ENCODE measurements around the gene DDI2.

The DDI2 gene

GRCh38 chr1:15671430-15671829, 54.2 kb downstream of the DDI2 start:
- Histone ChIP-seq H3K9me3 (ENCODE audit: insufficient read depth, low read length, severe bottlenecking) (no peaks in the 10 kb centered on the region), H3K79me2 (ENCODE audit: insufficient read depth, low read length) (no peaks in the 10 kb centered on the region), H2AFZ (ENCODE audit: low read depth, low read length) (no peak overlapping the region), H3K27ac (ENCODE audit: low read length) (no peak overlapping the region), H3K4me2 (ENCODE audit: insufficient read depth, low read length) (no peak overlapping the region), H4K20me1 (ENCODE audit: insufficient read depth, low read length) (peaks cover 2% of the 10 kb centered on the region; the same call in 1 of the 2 replicates), H3K4me3 (ENCODE audit: low read depth in 1 of 2, low read length in 2 of 2) (no peak overlapping the region), H3K4me1 (ENCODE audit: insufficient read depth, low read length) (no peaks in the 10 kb centered on the region), H3K9ac (ENCODE audit: low read depth, low read length) (no peak overlapping the region), H3K27me3 (ENCODE audit: insufficient read depth, low read length, poor library complexity) (no peaks in the 10 kb centered on the region), H3K36me3 (ENCODE audit: insufficient read depth, low read length) (no peaks in the 10 kb centered on the region)
- ATAC-seq (ENCODE audit: insufficient read depth, low read depth) (no peak), DNase-seq (no peak)
- TF ChIP-seq EZH2 (IDR thresholded peaks at IDR 0.05; ENCODE audit: borderline replicate concordance, low read depth, low read length, severe bottlenecking), result no peak
- TF ChIP-seq, protein P1, sequence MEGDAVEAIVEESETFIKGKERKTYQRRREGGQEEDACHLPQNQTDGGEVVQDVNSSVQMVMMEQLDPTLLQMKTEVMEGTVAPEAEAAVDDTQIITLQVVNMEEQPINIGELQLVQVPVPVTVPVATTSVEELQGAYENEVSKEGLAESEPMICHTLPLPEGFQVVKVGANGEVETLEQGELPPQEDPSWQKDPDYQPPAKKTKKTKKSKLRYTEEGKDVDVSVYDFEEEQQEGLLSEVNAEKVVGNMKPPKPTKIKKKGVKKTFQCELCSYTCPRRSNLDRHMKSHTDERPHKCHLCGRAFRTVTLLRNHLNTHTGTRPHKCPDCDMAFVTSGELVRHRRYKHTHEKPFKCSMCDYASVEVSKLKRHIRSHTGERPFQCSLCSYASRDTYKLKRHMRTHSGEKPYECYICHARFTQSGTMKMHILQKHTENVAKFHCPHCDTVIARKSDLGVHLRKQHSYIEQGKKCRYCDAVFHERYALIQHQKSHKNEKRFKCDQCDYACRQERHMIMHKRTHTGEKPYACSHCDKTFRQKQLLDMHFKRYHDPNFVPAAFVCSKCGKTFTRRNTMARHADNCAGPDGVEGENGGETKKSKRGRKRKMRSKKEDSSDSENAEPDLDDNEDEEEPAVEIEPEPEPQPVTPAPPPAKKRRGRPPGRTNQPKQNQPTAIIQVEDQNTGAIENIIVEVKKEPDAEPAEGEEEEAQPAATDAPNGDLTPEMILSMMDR (IDR thresholded peaks at IDR 0.05; ENCODE audit: borderline replicate concordance, extremely low read depth, low read length, poor library complexity, severe bottlenecking), result no peak

- Histone ChIP-seq H3K9ac (ENCODE audit: low read depth, low read length) (no peak overlapping the region), H3K4me3 (ENCODE audit: low read depth in 1 of 2, low read length in 2 of 2) (no peak overlapping the region), H2AFZ (ENCODE audit: low read depth, low read length) (no peak overlapping the region), H3K4me2 (ENCODE audit: insufficient read depth, low read length) (no peak overlapping the region), H3K27ac (ENCODE audit: low read length) (no peak overlapping the region), H3K4me1 (ENCODE audit: insufficient read depth, low read length) (no peaks in the 10 kb centered on the region), H3K79me2 (ENCODE audit: insufficient read depth, low read length) (no peaks in the 10 kb centered on the region), H3K27me3 (ENCODE audit: insufficient read depth, low read length, poor library complexity) (no peaks in the 10 kb centered on the region), H3K9me3 (ENCODE audit: insufficient read depth, low read length, severe bottlenecking) (no peaks in the 10 kb centered on the region), H3K36me3 (ENCODE audit: insufficient read depth, low read length) (no peaks in the 10 kb centered on the region), H4K20me1 (ENCODE audit: insufficient read depth, low read length) (no peaks in the 10 kb centered on the region)
- ATAC-seq (ENCODE audit: insufficient read depth, low read depth) (no peak), DNase-seq (no peak)
- TF ChIP-seq, protein P1 (IDR thresholded peaks at IDR 0.05; ENCODE audit: borderline replicate concordance, extremely low read depth, low read length, poor library complexity, severe bottlenecking), result no peak
- no peak for TF ChIP-seq EZH2 (IDR thresholded peaks at IDR 0.05; ENCODE audit: borderline replicate concordance, low read depth, low read length, severe bottlenecking)
Observed at GRCh38 chr1:15674386-15675159, 57.3 kb downstream of the DDI2 start.

DNA sequence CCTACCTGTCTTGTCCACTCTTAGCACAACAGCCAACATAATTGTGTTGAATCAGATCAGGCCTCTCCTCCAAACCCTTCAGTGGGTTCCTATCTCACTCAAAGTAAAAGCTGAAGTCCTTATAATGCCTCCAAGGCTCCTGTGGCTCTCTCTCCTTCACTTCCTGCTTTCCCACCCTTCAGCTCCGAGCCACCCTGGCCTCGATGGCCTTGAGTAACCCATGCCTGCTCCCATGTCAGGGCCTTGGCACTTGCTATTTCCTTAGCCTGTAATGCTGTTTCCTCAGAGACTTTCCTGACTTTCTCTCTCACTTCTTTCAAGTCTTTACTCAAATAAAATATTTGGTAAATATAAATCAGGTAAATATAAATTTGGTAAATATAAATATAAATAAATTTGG, 58.8 kb downstream of the DDI2 start:
- no peaks in the 10 kb centered on the region for H3K79me2 ChIP-seq (ENCODE audit: insufficient read depth, low read length)
- no peak for TF ChIP-seq EZH2 (IDR thresholded peaks at IDR 0.05; ENCODE audit: borderline replicate concordance, low read depth, low read length, severe bottlenecking)
- TF ChIP-seq, protein P1 (IDR thresholded peaks at IDR 0.05; ENCODE audit: borderline replicate concordance, extremely low read depth, low read length, poor library complexity, severe bottlenecking), result no peak
- no peak for ATAC-seq (ENCODE audit: insufficient read depth, low read depth)
- H4K20me1 ChIP-seq (ENCODE audit: insufficient read depth, low read length), result no peaks in the 10 kb centered on the region
- no peak overlapping the region for H3K4me3 ChIP-seq (ENCODE audit: low read depth in 1 of 2, low read length in 2 of 2)
- no peak for DNase-seq
- no peak overlapping the region for H3K9ac ChIP-seq (ENCODE audit: low read depth, low read length)
- H3K9me3 ChIP-seq (ENCODE audit: insufficient read depth, low read length, severe bottlenecking), result no peaks in the 10 kb centered on the region
- H3K27ac ChIP-seq (ENCODE audit: low read length), result no peak overlapping the region
- H3K4me2 ChIP-seq (ENCODE audit: insufficient read depth, low read length), result no peak overlapping the region
- no peak overlapping the region for H2AFZ ChIP-seq (ENCODE audit: low read depth, low read length)
- no peaks in the 10 kb centered on the region for H3K36me3 ChIP-seq (ENCODE audit: insufficient read depth, low read length)
- no peaks in the 10 kb centered on the region for H3K27me3 ChIP-seq (ENCODE audit: insufficient read depth, low read length, poor library complexity)
- no peaks in the 10 kb centered on the region for H3K4me1 ChIP-seq (ENCODE audit: insufficient read depth, low read length)
